ENCODE measurements around the gene COL6A3.
"Not testable (repeated sequence)": the region's sequence is repeated elsewhere in the genome, so short reads cannot be mapped to it uniquely, and the experiment has no call there.

The COL6A3 gene

GRCh38 chr2:237388036-237388435 is 25.9 kb downstream of the COL6A3 start:
- in situ Hi-C loops (cut with MboI; ENCODE audit: low sequenced_read_pairs): no loop called here

- in situ Hi-C loops (cut with MboI; ENCODE audit: low sequenced_read_pairs): no loop called here
Observed at GRCh38 chr2:237384672-237385020, 29.3 kb downstream of the COL6A3 start.

- in situ Hi-C loops (cut with MboI; ENCODE audit: low sequenced_read_pairs): no loop called here
Observed at GRCh38 chr2:237383991-237384671, 29.8 kb downstream of the COL6A3 start.

GRCh38 chr2:237380768-237381167 is 33.2 kb downstream of the COL6A3 start:
- in situ Hi-C loops (cut with MboI; ENCODE audit: low sequenced_read_pairs): no loop called here

- in situ Hi-C loops (cut with MboI; ENCODE audit: low sequenced_read_pairs): no loop called here
Observed at GRCh38 chr2:237379636-237380035, 34.3 kb downstream of the COL6A3 start.

GRCh38 chr2:237378650-237379049 is 35.3 kb downstream of the COL6A3 start:
- in situ Hi-C loops (cut with MboI; ENCODE audit: low sequenced_read_pairs): no loop called here

GRCh38 chr2:237374284-237375060 is 39.5 kb downstream of the COL6A3 start:
- in situ Hi-C loops (cut with MboI; ENCODE audit: low sequenced_read_pairs): no loop called here

- in situ Hi-C loops (cut with MboI; ENCODE audit: low sequenced_read_pairs): no loop called here
Observed at GRCh38 chr2:237371856-237372255, 42.1 kb downstream of the COL6A3 start.

GRCh38 chr2:237365671-237366070 is 48.3 kb downstream of the COL6A3 start:
- in situ Hi-C loops (cut with MboI; ENCODE audit: low sequenced_read_pairs): no loop called here

- in situ Hi-C loops (cut with MboI; ENCODE audit: low sequenced_read_pairs): no loop called here
Observed at GRCh38 chr2:237364655-237365054, 49.3 kb downstream of the COL6A3 start.

GRCh38 chr2:237361194-237362004 is 52.6 kb downstream of the COL6A3 start:
- in situ Hi-C loops (cut with MboI; ENCODE audit: low sequenced_read_pairs): no loop called here

- in situ Hi-C loops (cut with MboI; ENCODE audit: low sequenced_read_pairs): no loop called here
Observed at GRCh38 chr2:237359894-237360780, 53.8 kb downstream of the COL6A3 start.

- in situ Hi-C loops (cut with MboI; ENCODE audit: low sequenced_read_pairs): no loop called here
Observed at GRCh38 chr2:237359518-237359840, 54.5 kb downstream of the COL6A3 start.

- in situ Hi-C loops (cut with MboI; ENCODE audit: low sequenced_read_pairs): no loop called here
Observed at GRCh38 chr2:237358721-237359517, 55.0 kb downstream of the COL6A3 start.

- in situ Hi-C loops (cut with MboI; ENCODE audit: low sequenced_read_pairs): no loop called here
Observed at GRCh38 chr2:237355701-237356100, 58.3 kb downstream of the COL6A3 start.

- in situ Hi-C loops (cut with MboI; ENCODE audit: low sequenced_read_pairs): no loop called here
Observed at GRCh38 chr2:237354892-237355291, 59.1 kb downstream of the COL6A3 start.

GRCh38 chr2:237354172-237354571 is 59.8 kb downstream of the COL6A3 start:
- in situ Hi-C loops (cut with MboI; ENCODE audit: low sequenced_read_pairs): not testable (repeated sequence)

GRCh38 chr2:237353215-237353614 is 60.7 kb downstream of the COL6A3 start:
- in situ Hi-C loops (cut with MboI; ENCODE audit: low sequenced_read_pairs): no loop called here

GRCh38 chr2:237352279-237352845 is 61.6 kb downstream of the COL6A3 start:
- in situ Hi-C loops (cut with MboI; ENCODE audit: low sequenced_read_pairs): no loop called here

GRCh38 chr2:237351796-237352195 is 62.2 kb downstream of the COL6A3 start:
- in situ Hi-C loops (cut with MboI; ENCODE audit: low sequenced_read_pairs): no loop called here

Measured in hTERT RPE-1 (cell line).